GM21529 (cell line): ENCODE data around the gene ACTL7B.
A peak's percentile ranks its signal among the peaks of the same experiment; 100 is the strongest.
"Not testable (repeated sequence)": the region's sequence is repeated elsewhere in the genome, so short reads cannot be mapped to it uniquely, and the experiment has no call there.

Source experiments
- ATAC-seq: cut with Tn5 transposase; IDR thresholded peaks from one replicate; pipeline ENCODE4 v1.9.1; 2021; ENCODE audit not compliant: unreplicated experiment

The ACTL7B gene, protein sequence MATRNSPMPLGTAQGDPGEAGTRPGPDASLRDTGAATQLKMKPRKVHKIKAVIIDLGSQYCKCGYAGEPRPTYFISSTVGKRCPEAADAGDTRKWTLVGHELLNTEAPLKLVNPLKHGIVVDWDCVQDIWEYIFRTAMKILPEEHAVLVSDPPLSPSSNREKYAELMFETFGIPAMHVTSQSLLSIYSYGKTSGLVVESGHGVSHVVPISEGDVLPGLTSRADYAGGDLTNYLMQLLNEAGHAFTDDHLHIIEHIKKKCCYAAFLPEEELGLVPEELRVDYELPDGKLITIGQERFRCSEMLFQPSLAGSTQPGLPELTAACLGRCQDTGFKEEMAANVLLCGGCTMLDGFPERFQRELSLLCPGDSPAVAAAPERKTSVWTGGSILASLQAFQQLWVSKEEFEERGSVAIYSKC

DNA sequence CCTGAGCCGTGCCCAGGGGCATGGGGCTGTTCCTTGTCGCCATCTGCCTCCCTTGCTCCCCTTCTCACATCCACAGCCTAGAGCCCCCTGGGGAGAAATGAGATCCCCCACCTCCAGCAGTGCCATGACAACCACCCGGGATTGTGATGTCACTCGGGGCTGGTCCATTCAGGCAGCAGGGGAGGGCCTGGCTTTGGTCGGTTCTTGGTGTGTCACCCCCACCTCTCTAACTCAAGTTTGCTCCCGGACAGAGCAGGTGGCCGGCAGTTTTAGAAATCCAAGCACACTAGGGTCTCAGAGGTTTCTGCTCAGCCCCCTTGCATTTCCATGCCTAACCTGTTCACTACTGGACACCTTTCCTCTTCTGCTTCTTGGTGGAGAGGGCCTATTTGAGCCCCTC is at the start of gene ACTL7B:
Gene ACTL7B, minus strand, starts transcription at position 99 of the 400 bp plus-strand sequence. Its CDS starts 56 bp downstream, at position 43.
- no peak for ATAC-seq

DNA sequence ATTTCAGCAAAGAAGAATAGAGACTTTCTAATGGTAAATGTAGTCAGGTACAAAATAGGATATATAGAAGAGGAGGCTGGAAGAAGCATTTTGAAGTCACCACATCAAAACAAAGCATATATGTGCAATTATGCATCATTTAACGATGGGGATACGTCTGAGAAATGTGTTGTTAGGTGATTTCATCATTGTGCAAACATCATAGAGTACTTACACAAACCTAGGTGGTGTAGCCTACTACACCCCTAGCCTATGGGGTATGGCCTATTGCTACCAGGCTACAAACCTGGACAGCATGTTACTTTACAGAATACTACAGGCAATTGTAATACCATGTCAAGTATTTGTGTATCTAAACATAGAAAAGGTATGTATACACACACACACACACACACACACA is 49.7 kb upstream of the ACTL7B start:
- no peak for ATAC-seq

DNA sequence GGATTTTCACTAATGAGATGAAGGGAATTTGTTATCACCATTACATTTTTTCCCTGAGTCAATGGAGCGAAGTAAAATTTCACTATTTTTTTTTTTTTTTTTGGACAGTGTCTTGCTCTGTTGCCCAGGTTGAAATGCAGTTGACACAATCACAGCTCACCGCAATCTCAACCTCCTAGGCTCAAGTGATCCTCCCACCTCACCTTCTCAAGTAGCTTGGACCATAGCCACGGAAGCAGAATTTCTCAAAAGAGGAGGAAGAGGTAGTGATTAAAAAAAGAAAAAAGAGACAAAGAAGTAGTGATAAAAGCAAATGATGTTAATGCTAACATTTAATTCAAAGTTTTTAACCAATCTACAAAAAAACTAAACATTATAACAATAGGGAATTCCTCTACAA is 48.4 kb upstream of the ACTL7B start:
- no peak for ATAC-seq

- ATAC-seq, result no peak
Observed at GRCh38 chr9:108903420-108904103, 47.8 kb upstream of the ACTL7B start.

- ATAC-seq, result no peak
Observed at GRCh38 chr9:108900176-108900575, 44.4 kb upstream of the ACTL7B start.

DNA sequence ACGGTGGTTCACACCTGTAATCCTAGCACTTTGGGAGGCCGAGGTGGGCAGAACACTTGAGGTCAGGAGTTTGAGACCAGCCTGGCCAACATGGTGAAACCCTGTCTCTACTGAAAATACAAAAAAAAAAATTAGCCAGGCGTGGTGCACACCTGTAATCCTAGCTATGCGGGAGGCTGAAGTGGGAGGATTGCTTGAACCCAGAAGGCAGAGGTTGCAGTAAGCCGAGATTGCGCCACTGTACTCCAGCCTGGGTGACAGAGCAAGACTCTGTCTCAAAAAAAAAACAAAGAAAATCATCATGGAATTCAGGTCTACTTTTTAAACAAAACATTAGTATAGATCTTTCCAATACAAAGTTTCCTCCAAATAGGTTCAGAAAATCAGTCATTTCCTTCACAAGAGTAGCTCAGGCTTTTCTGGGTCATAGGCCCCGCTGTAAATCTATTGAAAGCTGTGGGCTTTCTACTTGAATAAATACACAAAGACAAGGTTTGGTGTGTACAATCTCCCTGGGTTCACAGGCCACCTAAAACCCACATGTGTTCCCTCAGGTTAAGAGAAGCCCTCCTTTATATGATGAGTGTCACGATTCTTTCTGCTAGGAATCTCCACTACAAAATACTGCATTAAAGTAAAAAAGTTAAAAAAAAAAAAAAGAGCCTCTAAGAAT is 43.4 kb upstream of the ACTL7B start:
- ATAC-seq, result not testable (repeated sequence)

- ATAC-seq, result no peak
Observed at GRCh38 chr9:108897324-108898096, 41.7 kb upstream of the ACTL7B start.

- no peak for ATAC-seq
Observed at GRCh38 chr9:108894225-108894997, 38.6 kb upstream of the ACTL7B start.

DNA sequence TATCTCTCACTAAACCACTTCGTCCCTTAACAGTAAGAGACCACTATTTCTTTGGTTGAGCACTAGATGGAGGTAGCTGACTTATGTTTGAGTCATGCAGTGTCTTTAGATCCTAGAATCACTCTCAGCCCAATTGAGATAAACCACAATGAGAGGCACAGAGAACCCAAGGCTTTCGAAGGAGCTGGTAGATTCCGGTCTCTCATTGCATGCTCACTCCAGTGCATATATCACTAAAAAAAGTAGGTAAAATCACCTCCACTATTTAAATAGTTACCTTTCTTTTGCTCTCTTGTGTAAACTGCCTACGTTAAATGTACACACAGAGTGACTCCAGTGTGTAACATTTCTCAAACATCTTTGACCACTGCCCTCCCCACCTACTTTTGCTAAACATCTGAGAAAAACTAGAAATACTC is 33.9 kb upstream of the ACTL7B start:
- ATAC-seq, result no peak

- ATAC-seq, result not testable (repeated sequence)
Observed at GRCh38 chr9:108886594-108887271, 30.9 kb upstream of the ACTL7B start.

DNA sequence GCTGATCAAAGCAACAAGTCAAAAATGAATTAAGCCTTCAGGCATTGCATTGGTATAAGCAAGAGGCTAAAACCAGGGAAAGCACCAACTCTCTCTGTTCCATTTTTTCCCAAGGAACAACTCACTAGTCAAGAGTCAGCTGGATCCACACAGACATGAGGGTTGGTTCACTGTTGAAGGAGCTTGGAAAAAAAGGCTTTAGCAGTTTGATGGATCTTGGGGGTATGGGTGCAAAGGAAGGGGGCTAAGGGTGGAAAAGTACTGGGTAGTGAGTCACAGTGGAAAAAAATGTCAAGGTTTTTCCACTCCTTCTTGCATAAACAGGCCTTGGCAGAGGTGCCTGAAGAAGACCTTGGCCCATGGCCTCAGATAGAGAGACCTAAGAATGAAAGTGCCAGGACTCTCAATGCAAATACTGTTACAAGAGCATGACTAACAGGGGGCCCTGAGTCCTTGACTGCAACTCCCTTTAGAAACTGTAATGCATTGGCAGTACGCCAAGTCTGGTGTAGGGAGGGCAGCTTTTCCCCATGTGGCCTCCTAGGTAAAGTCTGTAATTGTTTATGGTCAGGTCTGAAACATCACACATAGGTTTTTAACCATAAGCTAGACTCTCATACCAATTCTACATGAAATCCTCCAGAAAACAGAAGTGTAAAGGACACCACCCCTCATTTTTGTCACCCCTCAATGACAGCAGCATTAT is 30.0 kb upstream of the ACTL7B start:
- peak; percentile 100 for ATAC-seq

DNA sequence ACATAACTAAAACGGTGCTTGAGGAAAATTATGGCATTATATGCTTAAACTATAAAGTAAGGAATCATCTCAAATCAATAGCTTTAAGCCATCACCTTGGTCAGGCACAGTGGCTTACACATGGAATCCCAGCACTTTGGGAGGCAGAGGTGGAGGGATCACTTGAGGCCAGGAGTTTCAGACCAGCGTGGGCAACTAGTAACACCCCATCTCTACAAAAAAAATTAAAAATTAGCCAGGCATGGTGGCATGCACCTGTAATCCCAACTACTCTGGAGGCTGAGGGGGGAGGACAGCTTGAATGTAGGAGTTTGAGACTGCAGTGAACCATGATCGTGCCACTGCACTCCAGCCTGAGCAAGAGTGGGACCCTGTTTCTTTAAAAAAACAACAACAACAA is 28.9 kb upstream of the ACTL7B start:
- ATAC-seq, result no peak

DNA sequence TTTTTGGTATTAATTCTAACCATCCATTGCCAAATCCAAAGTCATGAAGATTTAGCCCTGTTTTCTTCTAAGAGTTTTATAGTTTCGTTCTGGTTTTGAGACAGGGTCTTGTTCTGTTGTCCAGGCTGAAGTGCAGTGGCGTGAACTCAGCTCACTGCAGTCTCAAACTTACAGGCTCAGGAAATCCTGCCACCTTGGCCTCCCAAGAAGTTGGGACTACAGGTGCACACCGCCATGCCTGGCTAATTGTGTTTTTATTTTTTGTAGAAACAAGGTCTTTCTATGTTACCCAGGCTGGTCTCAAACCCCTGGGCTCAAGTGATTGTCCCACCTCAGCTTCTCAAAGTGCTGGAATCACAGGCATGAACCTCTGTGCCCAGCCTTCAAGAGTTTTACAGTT is 27.3 kb upstream of the ACTL7B start:
- ATAC-seq, result no peak

DNA sequence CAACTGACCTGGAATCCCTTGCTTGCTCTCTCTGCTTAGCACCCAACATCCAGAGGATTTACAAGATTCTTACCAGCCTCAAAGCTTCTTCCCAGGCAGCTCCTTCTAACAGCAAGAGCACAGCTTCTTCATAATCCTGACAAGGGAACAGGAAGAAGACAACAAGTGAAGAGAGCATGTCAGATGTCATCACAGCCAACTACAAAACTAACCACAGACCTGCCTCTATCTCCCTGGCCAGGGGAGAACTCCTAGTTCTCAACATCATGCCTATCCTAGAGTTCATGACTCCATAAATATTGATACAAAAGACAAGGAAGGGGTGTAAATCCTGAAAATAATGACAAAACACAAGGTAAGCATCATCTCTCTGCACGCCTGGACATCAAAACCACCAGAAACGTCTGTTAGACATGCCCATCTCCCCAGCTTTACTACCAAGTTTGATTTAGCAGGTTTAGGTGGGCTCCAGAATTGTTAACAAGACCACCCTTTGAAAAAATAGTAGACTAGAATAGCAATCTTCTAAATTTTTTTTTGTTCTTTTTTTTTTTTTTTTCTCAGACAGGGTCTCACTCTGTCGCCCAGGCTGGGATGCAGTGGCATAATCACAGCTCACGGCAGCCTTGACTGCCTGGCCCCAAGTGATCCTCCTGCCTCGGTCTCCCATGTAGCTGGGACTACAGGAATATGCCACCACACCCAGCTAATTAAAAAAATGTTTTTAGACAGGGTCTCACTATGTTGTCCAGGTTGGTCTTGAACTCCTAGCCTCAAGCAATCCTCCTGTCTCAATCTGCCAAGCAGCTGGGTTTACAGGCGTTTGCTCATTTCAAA is 26.5 kb upstream of the ACTL7B start:
- ATAC-seq, result no peak

DNA sequence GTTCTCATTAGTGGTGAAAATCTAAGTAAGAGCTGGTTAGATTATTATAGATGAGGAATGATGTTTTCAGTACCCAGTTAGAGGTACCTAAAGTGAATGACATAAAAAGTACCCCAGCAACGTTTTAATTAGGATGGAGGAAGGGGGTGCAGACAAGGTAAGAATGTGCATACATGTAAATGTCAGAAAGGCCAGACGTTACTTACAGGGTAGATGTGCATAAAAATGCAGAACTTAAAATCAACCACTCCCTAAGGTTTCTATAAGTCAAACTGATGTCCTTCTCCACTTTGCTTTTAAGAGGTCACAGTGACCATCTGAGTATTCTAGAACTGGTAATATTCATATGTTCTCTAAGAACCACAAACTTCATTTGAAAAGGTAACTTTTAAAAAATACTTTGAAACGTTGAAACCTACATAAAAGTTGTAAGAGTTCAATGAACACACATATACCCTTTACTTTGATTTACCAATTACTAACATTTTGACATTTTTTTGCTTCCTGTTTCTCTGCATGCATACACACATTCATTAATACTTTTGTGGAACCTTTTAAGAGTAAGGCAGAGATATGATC is 25.0 kb upstream of the ACTL7B start:
- no peak for ATAC-seq

DNA sequence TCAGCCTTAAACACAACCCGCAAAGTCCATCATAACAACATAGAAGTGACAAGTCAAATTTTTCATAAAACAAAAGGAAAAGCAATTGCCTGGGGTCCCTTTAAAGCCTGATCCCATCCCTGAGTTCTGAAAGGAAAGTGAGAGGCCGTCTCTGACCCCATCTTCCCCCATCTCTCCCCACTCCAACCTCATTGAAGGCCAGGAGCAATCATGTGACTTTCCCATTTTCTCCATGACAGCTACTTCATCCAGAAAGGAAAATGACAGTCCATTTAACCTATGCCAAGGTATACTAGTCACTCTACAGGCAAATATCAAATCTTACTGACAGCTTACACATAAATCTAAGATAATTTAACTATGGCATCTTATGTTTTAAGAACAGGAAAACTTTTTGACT is 21.7 kb upstream of the ACTL7B start:
- no peak for ATAC-seq

GRCh38 chr9:108876425-108876824 is 20.6 kb upstream of the ACTL7B start:
- ATAC-seq, result no peak
